HG03469 (cell line): ENCODE data around the gene ICAM5.
"Not testable (repeated sequence)": the region's sequence is repeated elsewhere in the genome, so short reads cannot be mapped to it uniquely, and the experiment has no call there.

Source experiments
- ATAC-seq: cut with Tn5 transposase; IDR thresholded peaks from one replicate; pipeline ENCODE4 v1.9.1; 2021; ENCODE audit warnings: mild to moderate bottlenecking, moderate library complexity, moderate number of reproducible peaks; ENCODE audit not compliant: unreplicated experiment

Gene ICAM5

GRCh38 chr19:10289836-10290356, at the start of gene ICAM5:
TSS of gene ICAM5 (plus strand) at chr19:10289952. CDS start at chr19:10290044, 92 bp downstream.
- ATAC-seq, result no peak

GRCh38 chr19:10241826-10242449, 47.8 kb upstream of the ICAM5 start:
- not testable (repeated sequence) for ATAC-seq

- no peak for ATAC-seq
Observed at GRCh38 chr19:10243606-10244005, 46.1 kb upstream of the ICAM5 start.

- no peak for ATAC-seq
Observed at GRCh38 chr19:10245189-10245939, 44.4 kb upstream of the ICAM5 start.

GRCh38 chr19:10246511-10246910, 43.2 kb upstream of the ICAM5 start:
- no peak for ATAC-seq

GRCh38 chr19:10251792-10252694, 37.7 kb upstream of the ICAM5 start, which contains the start of gene MRPL4:
TSS of gene MRPL4 (plus strand) at chr19:10252214. CDS start at chr19:10252254, 40 bp downstream.
- peak; percentile 69 for ATAC-seq

GRCh38 chr19:10252707-10253106, 37.0 kb upstream of the ICAM5 start:
- no peak for ATAC-seq

- no peak for ATAC-seq
Observed at GRCh38 chr19:10254244-10254643, 35.5 kb upstream of the ICAM5 start.

- no peak for ATAC-seq
Observed at GRCh38 chr19:10255358-10255757, 34.4 kb upstream of the ICAM5 start.

- ATAC-seq, result no peak
Observed at GRCh38 chr19:10256551-10256950, 33.2 kb upstream of the ICAM5 start.

GRCh38 chr19:10256970-10257615, 32.7 kb upstream of the ICAM5 start:
- no peak for ATAC-seq

- no peak for ATAC-seq
Observed at GRCh38 chr19:10258080-10258710, 31.6 kb upstream of the ICAM5 start.

GRCh38 chr19:10259162-10259905, 30.4 kb upstream of the ICAM5 start:
- ATAC-seq, result no peak

- no peak for ATAC-seq
Observed at GRCh38 chr19:10260141-10260584, 29.6 kb upstream of the ICAM5 start.

GRCh38 chr19:10262771-10263170, 27.0 kb upstream of the ICAM5 start:
- ATAC-seq, result no peak

- no peak for ATAC-seq
Observed at GRCh38 chr19:10266706-10267105, 23.0 kb upstream of the ICAM5 start.

GRCh38 chr19:10268071-10268470, 21.7 kb upstream of the ICAM5 start:
- ATAC-seq, result no peak

GRCh38 chr19:10269333-10270179, 20.2 kb upstream of the ICAM5 start:
- no peak for ATAC-seq
